Fibroblast of lung (primary cell): ENCODE measurements around the gene MAT2A. TPM values are rescaled to one million over a fixed set of nuclear protein-coding genes. Genes with fewer than 3 reads are reported as not detected.

ENCODE experiments used
- DNase-seq, 2 donors: peaks; one replicate each; pipeline versions ENCODE4 v3.0.0 to v3.0.0-alpha.2; 2010; ENCODE audit warnings: low read depth in 2 of 2
- H2AFZ ChIP-seq: 2 replicates; pipeline ENCODE4 v1.5.1; 2012; ENCODE audit warnings: low read length, control low read depth, inconsistent platforms
- H3K27ac ChIP-seq: 2 replicates; pipeline ENCODE4 v1.5.1; 2011; ENCODE audit warnings: low read length, control low read depth; ENCODE audit not compliant: insufficient read depth
- H3K27me3 ChIP-seq: 2 replicates; pipeline ENCODE4 v1.5.1; 2011; ENCODE audit warnings: mild to moderate bottlenecking, low read length; ENCODE audit not compliant: control insufficient read depth, insufficient read depth
- H3K36me3 ChIP-seq: 2 replicates; pipeline ENCODE4 v1.5.1; 2011; ENCODE audit warnings: low read length; ENCODE audit not compliant: control insufficient read depth, insufficient read depth
- H3K4me1 ChIP-seq: 2 replicates; pipeline ENCODE4 v1.5.1; 2011; ENCODE audit warnings: low read length; ENCODE audit not compliant: control insufficient read depth, insufficient read depth; ENCODE audit errors: extremely low read depth
- H3K4me2 ChIP-seq: 2 replicates; pipeline ENCODE4 v1.5.1; 2011; ENCODE audit warnings: low read length, control low read depth; ENCODE audit not compliant: insufficient read depth; ENCODE audit errors: extremely low read depth
- H3K4me3 ChIP-seq, 4 experiments: fragments of 200-600 bp in 1 of 4; sonication (generic) in 1 of 4; replicated peaks in 1 of 4; 2 replicates each; pipeline ENCODE4 v1.5.1; 2011 to 2016; ENCODE audit warnings: low read length in 4 of 4, low read depth in 3 of 4, mild to moderate bottlenecking in 3 of 4, control low read depth in 2 of 4, inconsistent platforms in 1 of 4, mixed read lengths in 1 of 4; ENCODE audit not compliant: insufficient read depth in 1 of 4; ENCODE audit errors: control extremely low read depth in 1 of 4
- H3K79me2 ChIP-seq: 2 replicates; pipeline ENCODE4 v1.5.1; 2012; ENCODE audit warnings: mild to moderate bottlenecking, low read length, inconsistent platforms; ENCODE audit not compliant: control insufficient read depth, insufficient read depth
- H3K9ac ChIP-seq: 2 replicates; pipeline ENCODE4 v1.5.1; 2011; ENCODE audit warnings: mild to moderate bottlenecking, low read length, control low read depth; ENCODE audit not compliant: insufficient read depth
- H3K9me3 ChIP-seq: 2 replicates; pipeline ENCODE4 v1.5.1; 2012; ENCODE audit warnings: low read depth, low read length; ENCODE audit not compliant: control insufficient read depth, insufficient read depth
- H4K20me1 ChIP-seq: 2 replicates; pipeline ENCODE4 v1.5.1; 2011; ENCODE audit warnings: low read length; ENCODE audit not compliant: control insufficient read depth, insufficient read depth; ENCODE audit errors: extremely low read depth
- CTCF ChIP-seq, 2 donors: IDR thresholded peaks in 1 of 2; conservative IDR thresholded peaks in 1 of 2; 1 replicate in 1 of 2; 2 replicates in 1 of 2; pipeline ENCODE4 v1.5.1; 2011 to 2012; ENCODE audit warnings: low read length in 2 of 2, control low read depth in 1 of 2, inconsistent platforms in 1 of 2, low read depth in 1 of 2, mild to moderate bottlenecking in 1 of 2
- EZH2 ChIP-seq: IDR thresholded peaks from 2 replicates; pipeline ENCODE4 v1.5.1; 2012; ENCODE audit warnings: low read length, control low read depth, mild to moderate bottlenecking; ENCODE audit errors: missing control alignments
- polyA plus RNA-seq, 2 donors: library from polyadenylated mRNA; depleted of rRNA in 1 of 2; stranded (reverse) in 1 of 2; unstranded in 1 of 2; fragments of >200 nt; gene quantifications; 2 replicates each; pipeline ENCODE4 v1.2.1, GENCODE V29; 2011 to 2012; ENCODE audit warnings: missing spikeins in 1 of 2
- total RNA-seq: library from RNA; depleted of rRNA; stranded (reverse); fragments of >200 nt; gene quantifications from 2 replicates; pipeline ENCODE4 v1.2.1, GENCODE V29; 2014

MAT2A gene
- total and polyA plus RNA-seq, 2 donors (not counting 1 experiment from before 2014, with no cell fraction given), result 270 to 334 TPM

- Histone ChIP-seq H3K9ac (no peak overlapping the region), H3K36me3 (peaks cover 9% of the 10 kb centered on the region), H3K4me1 (peaks cover 36% of the 10 kb centered on the region), H3K79me2 (peaks cover 28% of the 10 kb centered on the region), H3K27me3 (no peaks in the 10 kb centered on the region), H4K20me1 (no peaks in the 10 kb centered on the region), H3K4me3 (no peak overlapping the region), H3K27ac (no peak overlapping the region), H3K9me3 (no peaks in the 10 kb centered on the region), H2AFZ (no peak overlapping the region), H3K4me2 (no peak overlapping the region)
- TF ChIP-seq EZH2, result no peak
- no peak for TF ChIP-seq CTCF (conservative IDR thresholded peaks at IDR 0.05 in 1 of 2, IDR thresholded peaks at IDR 0.05 in 1 of 2; ENCODE audit: low read depth in 1 of 2, low read length in 2 of 2)
- no peak for DNase-seq
Measured at GRCh38 chr2:85593023-85593422, 54.1 kb downstream of the MAT2A start.

Other genes starting within 250 kb of the MAT2A start
- 80.4 and 112 TPM in 2 replicates for gene TGOLN2, start 211.2 kb upstream of the MAT2A start, total RNA-seq
- 128 and 130 TPM in 2 replicates for gene TGOLN2, start 211.2 kb upstream of the MAT2A start, polyA plus RNA-seq
- 61.6 and 87.0 TPM in 2 replicates for gene RETSAT, start 184.6 kb upstream of the MAT2A start, total RNA-seq
- gene RETSAT, start 184.6 kb upstream of the MAT2A start, polyA plus RNA-seq, result 38.6 and 39.3 TPM in 2 replicates
- 20.3 and 27.9 TPM in 2 replicates for gene ELMOD3, start 184.4 kb upstream of the MAT2A start, total RNA-seq
- gene ELMOD3, start 184.4 kb upstream of the MAT2A start, polyA plus RNA-seq, result 11.8 and 13.0 TPM in 2 replicates
- 105 and 193 TPM in 2 replicates for gene CAPG, start 128.8 kb upstream of the MAT2A start, total RNA-seq
- 43.8 and 159 TPM in 2 replicates for gene CAPG, start 128.8 kb upstream of the MAT2A start, polyA plus RNA-seq
- gene SH2D6, start 120.5 kb upstream of the MAT2A start, total RNA-seq, result 0.77 and 2.1 TPM in 2 replicates
- 0.16 and 0.29 TPM in 2 replicates for gene SH2D6, start 120.5 kb upstream of the MAT2A start, polyA plus RNA-seq
- 28.8 and 46.1 TPM in 2 replicates for gene GGCX, start 22.3 kb downstream of the MAT2A start, total RNA-seq
- gene GGCX, start 22.3 kb downstream of the MAT2A start, polyA plus RNA-seq, result 34.4 and 48.8 TPM in 2 replicates
- gene VAMP8, start 38.4 kb downstream of the MAT2A start, total RNA-seq, result 2.1 and 2.3 TPM in 2 replicates
- gene VAMP8, start 38.4 kb downstream of the MAT2A start, polyA plus RNA-seq, result 17.7 and 80.6 TPM in 2 replicates
- 45.5 and 69.5 TPM in 2 replicates for gene VAMP5, start 45.3 kb downstream of the MAT2A start, total RNA-seq
- gene VAMP5, start 45.3 kb downstream of the MAT2A start, polyA plus RNA-seq, result 190 and 212 TPM in 2 replicates
- 187 and 247 TPM in 2 replicates for gene RNF181, start 56.6 kb downstream of the MAT2A start, total RNA-seq
- gene RNF181, start 56.6 kb downstream of the MAT2A start, polyA plus RNA-seq, result 276 and 289 TPM in 2 replicates
- gene TMEM150A, start 63.5 kb downstream of the MAT2A start, total RNA-seq, result 11.8 and 13.2 TPM in 2 replicates
- 11.4 and 15.5 TPM in 2 replicates for gene TMEM150A, start 63.5 kb downstream of the MAT2A start, polyA plus RNA-seq
- 16.9 and 26.1 TPM in 2 replicates for gene C2orf68, start 72.9 kb downstream of the MAT2A start, total RNA-seq
- 11.0 and 15.4 TPM in 2 replicates for gene C2orf68, start 72.9 kb downstream of the MAT2A start, polyA plus RNA-seq
- 34.9 and 41.1 TPM in 2 replicates for gene USP39, start 77.0 kb downstream of the MAT2A start, total RNA-seq
- gene USP39, start 77.0 kb downstream of the MAT2A start, polyA plus RNA-seq, result 53.5 and 63.5 TPM in 2 replicates
- not detected in 2 replicates for gene SFTPB, start 129.0 kb downstream of the MAT2A start, total RNA-seq
- gene SFTPB, start 129.0 kb downstream of the MAT2A start, polyA plus RNA-seq, result not detected in 2 replicates
- under 0.01 TPM in 1 of 2 replicates, not detected in the other for gene GNLY, start 155.2 kb downstream of the MAT2A start, total RNA-seq
- gene GNLY, start 155.2 kb downstream of the MAT2A start, polyA plus RNA-seq, result not detected in 2 replicates
- 19.0 and 19.2 TPM in 2 replicates for gene ATOH8, start 214.8 kb downstream of the MAT2A start, total RNA-seq
- 5.6 and 7.1 TPM in 2 replicates for gene ATOH8, start 214.8 kb downstream of the MAT2A start, polyA plus RNA-seq